ENCODE results near the gene ZC3HAV1L.

DNA sequence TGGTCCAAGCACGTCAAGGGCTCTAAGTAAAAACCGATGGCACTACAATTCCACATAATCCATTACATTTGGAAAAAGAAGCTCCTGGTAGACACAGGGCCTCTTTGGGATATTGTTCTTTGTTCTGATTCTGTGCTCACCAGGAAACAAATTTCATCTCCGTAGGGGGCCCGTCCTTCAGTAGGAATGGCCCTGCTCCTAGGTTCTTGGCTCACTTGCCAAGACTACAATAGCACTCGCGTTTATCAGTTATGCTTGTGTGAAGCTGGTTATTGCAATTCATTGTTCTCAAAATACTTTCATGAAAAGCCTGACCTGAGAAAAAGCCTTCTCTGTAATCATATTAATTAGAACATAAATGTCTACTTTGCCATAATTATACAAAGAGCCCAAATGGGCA, 10.3 kb upstream of the ZC3HAV1L start:
- TF ChIP-seq, protein P1, sequence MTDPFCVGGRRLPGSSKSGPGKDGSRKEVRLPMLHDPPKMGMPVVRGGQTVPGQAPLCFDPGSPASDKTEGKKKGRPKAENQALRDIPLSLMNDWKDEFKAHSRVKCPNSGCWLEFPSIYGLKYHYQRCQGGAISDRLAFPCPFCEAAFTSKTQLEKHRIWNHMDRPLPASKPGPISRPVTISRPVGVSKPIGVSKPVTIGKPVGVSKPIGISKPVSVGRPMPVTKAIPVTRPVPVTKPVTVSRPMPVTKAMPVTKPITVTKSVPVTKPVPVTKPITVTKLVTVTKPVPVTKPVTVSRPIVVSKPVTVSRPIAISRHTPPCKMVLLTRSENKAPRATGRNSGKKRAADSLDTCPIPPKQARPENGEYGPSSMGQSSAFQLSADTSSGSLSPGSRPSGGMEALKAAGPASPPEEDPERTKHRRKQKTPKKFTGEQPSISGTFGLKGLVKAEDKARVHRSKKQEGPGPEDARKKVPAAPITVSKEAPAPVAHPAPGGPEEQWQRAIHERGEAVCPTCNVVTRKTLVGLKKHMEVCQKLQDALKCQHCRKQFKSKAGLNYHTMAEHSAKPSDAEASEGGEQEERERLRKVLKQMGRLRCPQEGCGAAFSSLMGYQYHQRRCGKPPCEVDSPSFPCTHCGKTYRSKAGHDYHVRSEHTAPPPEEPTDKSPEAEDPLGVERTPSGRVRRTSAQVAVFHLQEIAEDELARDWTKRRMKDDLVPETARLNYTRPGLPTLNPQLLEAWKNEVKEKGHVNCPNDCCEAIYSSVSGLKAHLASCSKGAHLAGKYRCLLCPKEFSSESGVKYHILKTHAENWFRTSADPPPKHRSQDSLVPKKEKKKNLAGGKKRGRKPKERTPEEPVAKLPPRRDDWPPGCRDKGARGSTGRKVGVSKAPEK (CRISPR knock-in tag; IDR thresholded peaks at IDR 0.05; ENCODE audit: borderline replicate concordance): no peak
- TF ChIP-seq ZBTB1 (CRISPR knock-in tag; IDR thresholded peaks at IDR 0.05; ENCODE audit: borderline replicate concordance) (no peak), ZNF564 (CRISPR knock-in tag; IDR thresholded peaks at IDR 0.05) (no peak), BCL6 (CRISPR knock-in tag; IDR thresholded peaks at IDR 0.05) (no peak), ZNF660 (CRISPR knock-in tag; IDR thresholded peaks at IDR 0.05; ENCODE audit: borderline replicate concordance, low read depth) (no peak), CHCHD3 (CRISPR knock-in tag; IDR thresholded peaks at IDR 0.05) (no peak), ZNF317 (CRISPR knock-in tag; IDR thresholded peaks at IDR 0.05) (no peak)
- TF ChIP-seq, protein P2, sequence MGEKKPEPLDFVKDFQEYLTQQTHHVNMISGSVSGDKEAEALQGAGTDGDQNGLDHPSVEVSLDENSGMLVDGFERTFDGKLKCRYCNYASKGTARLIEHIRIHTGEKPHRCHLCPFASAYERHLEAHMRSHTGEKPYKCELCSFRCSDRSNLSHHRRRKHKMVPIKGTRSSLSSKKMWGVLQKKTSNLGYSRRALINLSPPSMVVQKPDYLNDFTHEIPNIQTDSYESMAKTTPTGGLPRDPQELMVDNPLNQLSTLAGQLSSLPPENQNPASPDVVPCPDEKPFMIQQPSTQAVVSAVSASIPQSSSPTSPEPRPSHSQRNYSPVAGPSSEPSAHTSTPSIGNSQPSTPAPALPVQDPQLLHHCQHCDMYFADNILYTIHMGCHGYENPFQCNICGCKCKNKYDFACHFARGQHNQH (CRISPR knock-in tag; IDR thresholded peaks at IDR 0.05): no peak
- TF ChIP-seq, protein P3, sequence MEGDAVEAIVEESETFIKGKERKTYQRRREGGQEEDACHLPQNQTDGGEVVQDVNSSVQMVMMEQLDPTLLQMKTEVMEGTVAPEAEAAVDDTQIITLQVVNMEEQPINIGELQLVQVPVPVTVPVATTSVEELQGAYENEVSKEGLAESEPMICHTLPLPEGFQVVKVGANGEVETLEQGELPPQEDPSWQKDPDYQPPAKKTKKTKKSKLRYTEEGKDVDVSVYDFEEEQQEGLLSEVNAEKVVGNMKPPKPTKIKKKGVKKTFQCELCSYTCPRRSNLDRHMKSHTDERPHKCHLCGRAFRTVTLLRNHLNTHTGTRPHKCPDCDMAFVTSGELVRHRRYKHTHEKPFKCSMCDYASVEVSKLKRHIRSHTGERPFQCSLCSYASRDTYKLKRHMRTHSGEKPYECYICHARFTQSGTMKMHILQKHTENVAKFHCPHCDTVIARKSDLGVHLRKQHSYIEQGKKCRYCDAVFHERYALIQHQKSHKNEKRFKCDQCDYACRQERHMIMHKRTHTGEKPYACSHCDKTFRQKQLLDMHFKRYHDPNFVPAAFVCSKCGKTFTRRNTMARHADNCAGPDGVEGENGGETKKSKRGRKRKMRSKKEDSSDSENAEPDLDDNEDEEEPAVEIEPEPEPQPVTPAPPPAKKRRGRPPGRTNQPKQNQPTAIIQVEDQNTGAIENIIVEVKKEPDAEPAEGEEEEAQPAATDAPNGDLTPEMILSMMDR (CRISPR knock-in tag; IDR thresholded peaks at IDR 0.05): no peak
- TF ChIP-seq, protein P4, sequence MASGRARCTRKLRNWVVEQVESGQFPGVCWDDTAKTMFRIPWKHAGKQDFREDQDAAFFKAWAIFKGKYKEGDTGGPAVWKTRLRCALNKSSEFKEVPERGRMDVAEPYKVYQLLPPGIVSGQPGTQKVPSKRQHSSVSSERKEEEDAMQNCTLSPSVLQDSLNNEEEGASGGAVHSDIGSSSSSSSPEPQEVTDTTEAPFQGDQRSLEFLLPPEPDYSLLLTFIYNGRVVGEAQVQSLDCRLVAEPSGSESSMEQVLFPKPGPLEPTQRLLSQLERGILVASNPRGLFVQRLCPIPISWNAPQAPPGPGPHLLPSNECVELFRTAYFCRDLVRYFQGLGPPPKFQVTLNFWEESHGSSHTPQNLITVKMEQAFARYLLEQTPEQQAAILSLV (CRISPR knock-in tag; IDR thresholded peaks at IDR 0.05; ENCODE audit: borderline replicate concordance): no peak
- TF ChIP-seq, protein P5, sequence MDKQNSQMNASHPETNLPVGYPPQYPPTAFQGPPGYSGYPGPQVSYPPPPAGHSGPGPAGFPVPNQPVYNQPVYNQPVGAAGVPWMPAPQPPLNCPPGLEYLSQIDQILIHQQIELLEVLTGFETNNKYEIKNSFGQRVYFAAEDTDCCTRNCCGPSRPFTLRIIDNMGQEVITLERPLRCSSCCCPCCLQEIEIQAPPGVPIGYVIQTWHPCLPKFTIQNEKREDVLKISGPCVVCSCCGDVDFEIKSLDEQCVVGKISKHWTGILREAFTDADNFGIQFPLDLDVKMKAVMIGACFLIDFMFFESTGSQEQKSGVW (CRISPR knock-in tag; IDR thresholded peaks at IDR 0.05; ENCODE audit: borderline replicate concordance): no peak

All from HepG2 (cell line).